GM18499 (cell line): ENCODE data around the gene TOX4.
"Not testable (repeated sequence)": the region's sequence is repeated elsewhere in the genome, so short reads cannot be mapped to it uniquely, and the experiment has no call there.

Source experiments
- ATAC-seq: cut with Tn5 transposase; IDR thresholded peaks from one replicate; pipeline ENCODE4 v1.9.1; 2021; ENCODE audit warnings: moderate number of reproducible peaks; ENCODE audit not compliant: insufficient read depth, unreplicated experiment

TOX4 gene

DNA sequence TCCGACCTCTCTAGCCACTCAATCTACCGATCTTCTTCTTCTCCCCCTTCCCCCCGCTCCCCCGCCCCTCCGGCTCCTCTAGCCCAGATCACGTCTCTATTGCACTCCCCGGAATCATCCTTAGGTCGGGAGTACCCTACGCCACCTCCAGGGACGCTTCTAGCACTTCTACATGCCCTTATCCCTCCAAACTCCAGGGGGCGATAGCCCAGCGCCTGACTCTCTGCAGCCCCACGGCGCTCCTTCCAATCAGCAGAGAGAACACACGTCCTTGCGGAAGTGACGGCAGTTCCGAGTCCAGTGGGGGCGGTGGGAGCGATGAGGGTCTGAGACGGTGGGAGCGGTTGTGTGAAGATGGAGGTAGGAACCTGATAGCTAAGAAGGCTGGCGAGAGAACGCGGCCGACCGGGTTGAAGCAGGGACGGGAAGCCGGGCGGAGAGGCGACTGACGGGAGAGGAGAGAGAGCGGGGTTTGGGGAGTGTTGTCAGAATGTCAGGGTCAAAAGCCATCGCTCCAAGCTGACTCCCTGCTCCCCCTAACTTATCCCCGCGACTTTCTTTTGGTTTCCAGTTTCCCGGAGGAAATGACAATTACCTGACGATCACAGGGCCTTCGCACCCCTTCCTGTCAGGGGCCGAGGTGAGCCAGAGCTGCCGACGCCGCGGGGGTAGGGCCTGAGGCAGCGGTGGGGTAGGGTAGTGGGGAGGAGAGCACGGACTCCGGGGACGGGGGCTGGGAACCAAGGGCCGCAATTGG lies at the start of gene TOX4, which contains the start of gene RAB2B:
Gene TOX4 (plus strand): TSS at position 271 of the 757 bp plus-strand sequence. CDS start 84 bp downstream, at position 355.
Gene RAB2B (minus strand): TSS at position 35 of the 757 bp plus-strand sequence. CDS start 87 bp downstream, outside the sequence.
- peak; percentile 95 for ATAC-seq

DNA sequence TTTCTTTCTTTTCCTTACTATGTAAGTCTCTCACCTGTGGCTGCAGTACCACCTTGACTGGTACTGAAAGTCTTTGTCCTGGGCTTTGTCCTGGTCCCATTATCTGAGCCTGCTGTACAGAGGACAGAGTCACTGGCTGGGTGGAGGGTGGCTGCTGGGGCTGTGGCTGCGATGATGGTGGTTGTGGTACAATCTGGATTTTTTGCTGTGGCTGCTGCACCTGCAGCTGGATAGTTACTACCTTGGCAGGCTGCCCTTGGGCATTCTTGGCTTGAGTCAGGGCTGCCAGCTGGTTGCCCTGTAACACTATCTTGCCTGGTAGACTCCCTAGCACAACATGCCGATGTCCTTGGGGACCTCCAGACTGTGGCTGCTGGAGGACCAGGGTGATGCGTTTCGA lies 48.1 kb upstream of the TOX4 start:
- no peak for ATAC-seq

DNA sequence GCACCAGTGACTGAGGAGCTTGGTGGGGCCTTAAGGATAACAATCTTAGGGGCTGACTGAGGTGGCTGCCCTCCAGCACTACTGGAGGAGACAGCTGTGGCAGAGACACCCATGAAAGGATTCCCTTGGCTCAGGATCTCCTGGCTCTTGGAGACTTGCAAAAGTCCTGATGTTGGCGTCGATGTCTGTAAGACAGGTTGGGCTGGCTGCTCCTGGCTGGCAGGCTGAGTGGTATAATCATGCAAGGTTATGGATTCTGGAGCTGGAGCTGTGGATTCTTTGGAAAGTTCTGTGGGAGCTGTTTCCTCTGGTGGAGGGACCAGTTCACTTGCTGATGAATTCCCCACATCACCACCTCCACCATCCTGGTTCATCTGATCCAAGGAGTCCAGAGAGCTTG lies 45.9 kb upstream of the TOX4 start:
- ATAC-seq = no peak

DNA sequence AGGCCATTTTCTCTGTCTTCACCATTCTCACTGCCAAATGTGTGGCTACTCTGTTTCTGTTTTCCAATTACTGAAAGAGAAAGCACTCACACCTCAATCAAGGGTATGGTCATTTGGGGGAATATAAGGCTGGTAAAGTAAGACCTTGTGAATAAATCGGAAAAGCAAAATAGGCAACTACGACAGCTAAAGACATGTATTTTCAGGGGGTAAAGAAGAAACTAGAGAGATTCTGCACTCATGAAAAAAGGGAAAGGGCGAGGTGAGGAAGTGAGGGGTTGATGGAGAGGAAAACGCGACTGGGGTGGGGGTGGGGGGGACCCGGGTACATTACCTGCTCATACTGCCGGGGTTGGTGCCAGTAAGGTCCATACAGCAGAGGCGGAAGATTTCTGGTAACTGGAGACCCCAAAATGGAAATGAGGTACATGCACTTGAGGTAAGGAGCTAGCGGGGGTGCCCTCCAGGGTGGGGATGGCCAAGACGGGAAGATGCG lies 40.4 kb upstream of the TOX4 start:
- no peak for ATAC-seq

GRCh38 chr14:21437063-21437901 lies 39.7 kb upstream of the TOX4 start:
- peak; percentile 90 for ATAC-seq

DNA sequence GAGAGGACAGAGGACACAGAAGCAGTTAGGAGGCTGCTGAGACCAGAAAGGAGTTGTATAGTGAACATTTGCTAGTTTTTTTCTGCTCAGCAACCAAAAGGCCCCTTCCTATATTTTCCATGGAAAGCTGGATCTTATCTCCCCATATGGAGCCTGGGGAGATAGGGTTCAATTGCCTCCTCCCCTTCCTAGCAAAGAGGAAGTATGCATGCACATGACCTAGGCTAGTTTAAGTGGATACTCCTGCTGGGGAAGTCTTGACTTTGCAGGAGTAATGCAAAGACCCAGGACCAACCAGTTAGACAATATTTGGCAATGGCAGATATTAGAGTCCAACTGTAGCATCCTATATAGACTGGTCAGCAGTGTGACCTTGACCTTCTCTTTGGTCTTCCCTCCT lies 36.1 kb upstream of the TOX4 start:
- ATAC-seq = no peak

- not testable (repeated sequence) for ATAC-seq
These were observed 34.3 kb upstream of the TOX4 start for GRCh38 chr14:21442657-21443056.

DNA sequence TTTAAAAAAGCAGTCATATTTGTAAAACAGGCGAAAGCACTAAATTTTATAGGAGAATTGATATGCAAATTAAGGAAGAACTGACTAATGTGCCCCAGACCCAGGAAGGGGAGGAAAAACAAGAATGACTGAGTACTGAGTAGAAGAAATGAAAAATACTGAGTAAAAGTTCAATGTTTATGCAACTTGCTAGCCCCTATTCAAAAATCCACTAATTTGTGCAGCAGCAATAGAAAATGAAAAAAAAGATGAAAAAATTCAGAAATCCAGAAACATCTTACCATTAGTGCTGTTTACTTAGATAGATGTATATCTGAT lies 27.1 kb upstream of the TOX4 start:
- no peak for ATAC-seq

DNA sequence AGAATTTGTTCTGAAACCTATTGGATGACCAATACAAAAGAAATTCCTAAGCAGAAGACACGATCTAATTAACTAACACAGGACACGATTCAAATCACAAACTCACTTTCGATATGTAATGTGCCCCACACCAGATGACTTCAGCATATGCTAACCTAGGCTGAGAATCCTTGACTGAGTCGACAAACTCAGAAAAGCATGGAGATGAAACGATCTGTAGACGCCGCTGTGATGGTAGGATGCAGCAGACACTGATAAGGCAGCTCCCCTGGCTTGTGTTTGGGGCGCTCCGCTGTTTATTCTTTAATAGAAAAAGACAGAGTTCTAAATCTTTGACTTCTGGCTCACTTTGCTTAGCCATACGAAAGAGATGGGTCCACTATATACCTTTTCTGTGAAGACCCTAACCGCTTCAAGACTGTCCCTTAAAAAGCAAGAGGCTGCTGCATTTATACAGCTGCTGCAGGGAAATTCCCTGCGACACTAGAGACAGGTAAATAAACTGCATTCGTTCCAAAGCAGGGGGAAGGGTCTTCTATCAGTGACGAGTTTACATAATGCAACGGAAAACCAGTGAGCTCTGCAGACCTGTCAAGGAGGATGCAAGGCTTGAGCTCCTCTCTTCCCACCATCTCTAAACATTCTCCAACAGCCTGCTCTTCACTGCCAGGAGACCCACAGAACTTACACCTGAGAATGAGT lies 22.0 kb upstream of the TOX4 start:
- ATAC-seq = no peak

- peak; percentile 14 for ATAC-seq
These were observed 21.4 kb upstream of the TOX4 start for GRCh38 chr14:21455592-21455911.

DNA sequence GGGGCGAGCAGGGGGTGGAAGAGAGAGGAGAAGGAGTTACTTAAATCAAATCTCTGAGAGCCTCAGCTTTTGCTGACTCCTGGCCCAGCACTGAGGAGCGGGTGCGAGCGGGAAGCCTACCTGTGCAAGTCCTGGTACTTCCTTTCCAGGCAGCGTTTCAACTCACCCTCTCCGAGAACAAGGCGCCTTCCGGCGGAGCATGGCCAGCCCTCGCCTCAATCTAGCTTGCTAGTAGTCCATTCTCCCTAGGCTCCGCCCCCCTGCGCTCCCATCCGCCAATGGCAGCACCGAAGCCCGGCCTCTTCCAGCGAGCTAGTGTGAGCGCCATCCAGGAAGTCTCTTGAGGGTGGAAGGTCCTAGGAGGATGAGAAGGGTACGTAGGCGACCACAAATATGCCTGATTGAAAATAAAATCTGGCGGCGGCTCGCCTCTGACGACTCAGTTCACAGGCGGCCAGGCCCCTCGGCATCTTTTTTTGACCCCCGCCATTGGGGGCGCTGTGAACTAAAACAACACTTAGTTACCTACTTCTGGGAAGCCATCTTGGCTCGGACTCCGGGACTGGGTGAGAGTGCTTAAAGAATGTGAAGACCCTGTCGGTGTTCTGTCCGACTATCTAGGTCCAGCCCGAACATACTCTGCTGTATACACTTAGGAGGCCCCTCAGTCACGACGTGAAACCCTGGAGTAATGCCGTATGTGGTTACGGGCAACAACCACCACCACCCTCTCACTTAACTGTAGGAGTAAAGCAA lies 20.9 kb upstream of the TOX4 start, which contains the start of gene CHD8:
Gene CHD8 (minus strand): TSS at position 212 of the 756 bp plus-strand sequence. CDS start 24,480 bp downstream, outside the sequence.
- peak; percentile 93 for ATAC-seq

DNA sequence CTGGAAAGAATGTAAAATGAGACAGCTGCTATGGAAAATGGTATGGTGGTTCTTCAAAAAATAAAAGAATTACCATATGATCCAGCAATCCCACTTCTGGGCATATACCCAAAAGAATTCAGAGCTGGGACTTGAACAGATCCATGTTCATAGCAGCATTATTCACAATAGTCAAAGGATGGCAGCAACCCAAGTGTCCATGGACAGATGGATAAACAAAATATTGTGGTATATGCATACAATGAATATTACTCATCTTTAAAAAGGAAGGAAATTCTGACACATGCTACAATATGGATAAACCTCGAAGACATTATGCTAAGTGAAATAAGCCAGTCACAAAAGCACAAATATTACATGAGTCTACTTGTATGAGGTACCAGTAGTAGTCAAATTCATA lies 9.4 kb upstream of the TOX4 start:
- no peak for ATAC-seq

- ATAC-seq = no peak
These were observed 1.1 kb upstream of the TOX4 start for GRCh38 chr14:21475767-21476522.

DNA sequence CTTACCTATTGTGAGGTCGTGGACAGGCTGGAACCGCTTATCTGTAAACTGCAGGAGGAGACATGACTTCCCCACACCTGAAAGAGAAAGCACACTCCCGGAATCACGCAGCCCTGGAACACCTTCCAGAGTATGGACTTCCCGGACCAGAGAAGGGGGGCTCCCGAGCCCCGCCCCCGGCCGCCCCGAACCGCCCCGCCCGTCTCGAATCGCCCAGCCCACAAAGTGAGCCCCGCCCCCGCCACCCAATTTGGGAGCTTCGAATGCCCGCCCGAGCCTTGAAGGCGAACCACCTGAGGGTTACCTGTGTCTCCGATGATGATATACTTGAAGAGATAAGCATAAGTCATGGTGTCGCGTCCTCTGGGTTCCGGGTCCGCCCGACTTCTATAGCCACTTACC lies 471 bp upstream of the TOX4 start:
- ATAC-seq = no peak

- ATAC-seq = no peak
These were observed 9.7 kb downstream of the TOX4 start for GRCh38 chr14:21486640-21487087.

GRCh38 chr14:21494902-21495762 lies 18.1 kb downstream of the TOX4 start:
- ATAC-seq = no peak

- no peak for ATAC-seq
These were observed 19.5 kb downstream of the TOX4 start for GRCh38 chr14:21496453-21496852.
